Stomach smooth muscle (tissue), 2 donors: ENCODE measurements around the gene PI4KB.

Experiments
- H3K27ac ChIP-seq: one replicate; pipeline ENCODE4 v1.7.0; 2013; ENCODE audit warnings: mild to moderate bottlenecking, low read length, inconsistent platforms
- H3K27me3 ChIP-seq, 2 donors: one replicate each; pipeline ENCODE4 v1.7.0; 2013; ENCODE audit warnings: low read length in 2 of 2; ENCODE audit not compliant: insufficient read depth in 2 of 2, control insufficient read depth in 1 of 2
- H3K36me3 ChIP-seq, 2 donors: one replicate each; pipeline ENCODE4 v1.7.0; 2013; ENCODE audit warnings: low read length in 2 of 2; ENCODE audit not compliant: control insufficient read depth in 2 of 2, insufficient read depth in 2 of 2
- H3K4me1 ChIP-seq: one replicate; pipeline ENCODE4 v1.7.0; 2013; ENCODE audit warnings: low read length; ENCODE audit not compliant: control insufficient read depth, insufficient read depth
- H3K4me3 ChIP-seq, 2 donors: one replicate each; pipeline ENCODE4 v1.7.0; 2013; ENCODE audit warnings: low read length in 2 of 2
- H3K9ac ChIP-seq, 2 donors: one replicate each; pipeline ENCODE4 v1.7.0; 2013; ENCODE audit warnings: low read length in 2 of 2, mild to moderate bottlenecking in 1 of 2
- H3K9me3 ChIP-seq, 2 donors: one replicate each; pipeline ENCODE4 v1.7.0; 2013; ENCODE audit warnings: low read length in 2 of 2; ENCODE audit not compliant: control insufficient read depth in 2 of 2
- donor health status: healthy.
- donor health status: Pancreatic carcinoma.

Gene PI4KB

DNA sequence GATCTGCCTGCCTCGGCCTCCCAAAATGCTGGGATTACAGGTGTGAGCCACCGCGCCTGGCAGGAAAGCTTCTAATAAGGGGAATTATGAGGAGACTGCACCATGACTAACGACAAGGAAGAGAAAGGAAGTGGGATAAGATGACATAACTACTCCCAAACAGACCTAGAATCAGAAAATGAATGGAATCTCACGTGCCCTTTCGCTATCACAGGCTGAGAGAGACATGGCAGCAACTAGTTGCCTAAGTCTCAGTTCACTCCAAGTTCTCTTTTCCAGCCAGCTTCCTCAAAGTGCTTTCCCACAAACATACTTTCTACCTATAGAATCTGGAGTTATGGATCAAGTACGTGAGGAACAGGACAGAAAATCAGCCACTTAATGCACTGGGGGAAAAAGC is 2.0 kb downstream of the PI4KB start:
- peak overlapping the region; percentile 1 to 84 for H3K9ac ChIP-seq

DNA sequence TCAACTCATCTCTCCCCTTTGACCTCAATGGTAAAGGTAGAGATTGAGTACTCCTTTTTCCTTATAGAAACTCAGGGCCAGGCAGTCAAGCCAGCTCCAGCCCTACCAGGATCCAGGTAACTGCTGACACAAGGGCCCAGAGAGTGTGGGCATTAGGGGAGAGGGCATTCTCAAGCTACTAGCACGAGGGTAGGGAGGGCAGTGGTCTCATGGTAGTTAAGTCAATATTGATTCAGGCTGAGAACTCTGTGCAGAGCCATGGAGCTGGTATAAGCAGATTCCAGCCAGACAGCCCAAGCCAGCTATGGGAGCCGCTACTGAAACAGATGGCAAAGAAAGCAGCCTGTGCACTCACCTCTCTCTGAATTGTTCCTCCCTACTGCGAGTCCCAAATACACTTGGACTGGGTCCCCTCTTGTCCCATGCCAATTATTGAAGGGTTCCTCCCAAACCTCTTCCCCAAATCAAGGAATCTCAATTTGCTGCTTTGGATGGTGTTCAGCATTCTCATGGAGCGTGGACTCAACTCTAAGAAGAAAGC is 2.8 kb downstream of the PI4KB start:
- peaks cover 36% of the 10 kb centered on the region for H3K4me1 ChIP-seq
- H3K27me3 ChIP-seq = no peaks in the 10 kb centered on the region
- peaks cover 11 to 20% of the 10 kb centered on the region in 2 donors for H3K36me3 ChIP-seq
- no peaks in the 10 kb centered on the region for H3K9me3 ChIP-seq
- no peak overlapping the region for H3K27ac ChIP-seq
- no peak overlapping the region for H3K9ac ChIP-seq
- H3K4me3 ChIP-seq = no peak overlapping the region

More for the DNA sequence above, 2.0 kb downstream of the PI4KB start:
- H3K36me3 ChIP-seq = peaks cover 11 to 20% of the 10 kb centered on the region in 2 donors
- no peaks in the 10 kb centered on the region for H3K27me3 ChIP-seq
- H3K4me1 ChIP-seq = peaks cover 35% of the 10 kb centered on the region
- H3K27ac ChIP-seq = no peak overlapping the region
- no peaks in the 10 kb centered on the region for H3K9me3 ChIP-seq
- H3K4me3 ChIP-seq = peak overlapping the region; percentile 31 to 91

DNA sequence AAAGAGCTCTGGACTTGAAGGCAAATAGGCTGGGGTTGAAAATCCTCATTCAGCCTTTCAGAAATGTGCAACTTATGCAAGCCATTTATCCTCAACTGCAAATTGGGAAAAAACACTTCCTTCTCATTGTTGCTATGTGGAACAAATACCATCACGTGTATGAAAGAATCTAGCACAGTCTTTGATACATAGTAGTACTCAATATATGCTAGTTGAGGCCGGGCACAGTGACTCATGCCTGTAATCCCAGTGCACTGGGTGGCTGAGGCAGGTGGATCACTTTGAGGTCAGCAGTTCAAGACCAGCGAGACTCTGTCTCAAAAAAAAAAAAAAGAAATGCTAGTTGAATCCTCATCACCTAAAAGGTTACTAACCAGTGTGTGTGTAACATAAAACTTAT is 8.2 kb downstream of the PI4KB start:
- H3K9me3 ChIP-seq = no peaks in the 10 kb centered on the region
- no peak overlapping the region for H3K27ac ChIP-seq
- H3K4me1 ChIP-seq = peaks cover 9% of the 10 kb centered on the region
- H3K36me3 ChIP-seq = peaks cover 30 to 33% of the 10 kb centered on the region in 2 donors
- H3K4me3 ChIP-seq = no peak overlapping the region
- H3K9ac ChIP-seq = no peak overlapping the region
- H3K27me3 ChIP-seq = no peaks in the 10 kb centered on the region

DNA sequence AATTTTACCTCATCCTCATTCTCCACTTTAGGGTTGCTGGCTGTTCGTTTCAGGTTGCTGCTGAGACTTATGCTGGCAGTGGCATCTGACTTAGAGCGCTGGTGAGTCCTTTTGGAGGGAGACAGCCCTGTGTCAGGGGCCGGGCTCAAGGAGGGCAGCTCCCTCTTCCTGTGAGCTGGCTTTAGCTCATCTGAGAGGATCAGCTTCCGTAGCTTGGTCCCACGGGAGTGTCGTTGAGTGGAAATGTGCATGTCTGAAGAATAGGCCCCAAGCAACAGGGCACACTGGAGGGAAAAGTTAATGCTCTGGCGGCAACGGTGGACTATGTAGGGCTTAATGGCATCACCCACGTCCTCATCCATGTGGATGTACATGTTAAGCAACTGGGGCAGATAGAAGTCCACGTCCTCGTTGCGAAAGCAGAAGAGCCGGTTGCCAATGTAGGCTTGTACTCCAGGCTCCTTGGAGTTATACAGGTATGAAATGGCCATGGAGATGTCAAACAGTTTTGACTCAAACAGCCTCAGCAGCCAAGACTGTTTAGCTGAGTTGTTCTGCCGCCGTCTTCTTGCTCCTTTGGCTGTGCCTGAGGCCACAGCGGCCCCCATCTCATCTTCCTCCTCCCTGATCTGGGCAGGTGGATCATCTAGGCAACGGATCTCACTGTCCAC is 11.5 kb downstream of the PI4KB start:
- H3K9me3 ChIP-seq = no peaks in the 10 kb centered on the region
- no peaks in the 10 kb centered on the region for H3K27me3 ChIP-seq
- H3K27ac ChIP-seq = no peak overlapping the region
- H3K36me3 ChIP-seq = peaks cover 32 to 41% of the 10 kb centered on the region in 2 donors
- no peak overlapping the region for H3K9ac ChIP-seq
- H3K4me1 ChIP-seq = peaks cover 37% of the 10 kb centered on the region
- no peak overlapping the region for H3K4me3 ChIP-seq

DNA sequence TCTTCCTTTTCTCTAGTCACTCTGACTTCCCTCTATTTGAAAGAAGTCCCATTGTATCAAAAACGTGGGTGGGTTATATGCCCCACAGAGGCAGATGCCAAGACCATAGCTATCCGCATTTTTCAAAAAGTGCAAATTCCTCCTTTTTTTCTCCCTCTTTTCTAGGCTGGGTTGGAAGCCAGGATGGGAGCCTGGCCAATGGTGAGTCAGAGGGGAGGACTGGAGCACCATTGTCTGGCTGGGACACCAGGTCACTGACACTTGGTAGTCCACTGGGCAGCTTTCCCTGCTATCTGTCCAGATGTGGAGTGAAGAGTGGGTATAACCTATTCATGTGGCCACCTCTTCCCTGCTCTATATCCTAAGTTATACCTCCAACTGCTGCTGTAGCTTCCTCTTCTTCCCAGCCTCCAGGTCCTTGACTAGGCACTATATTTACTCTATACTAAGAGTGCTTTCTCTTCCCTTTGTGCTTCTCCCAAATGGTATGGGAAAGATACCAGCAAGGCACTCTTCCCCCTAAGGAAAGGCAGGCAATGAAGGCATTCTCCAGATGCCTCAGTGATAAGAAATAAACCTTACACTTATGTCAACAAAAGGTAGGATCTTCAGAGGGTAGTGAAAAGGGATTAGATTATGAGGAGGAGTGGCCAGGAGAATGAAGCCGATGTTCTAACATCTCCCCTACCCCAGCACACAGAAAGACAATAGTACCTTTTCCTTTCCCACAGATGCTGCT is 12.9 kb downstream of the PI4KB start:
- Histone ChIP-seq H3K9ac (peak overlapping the region in 1 of 2 donors; percentile 13), H3K4me1 (peaks cover 47% of the 10 kb centered on the region), H3K27ac (no peak overlapping the region)

DNA sequence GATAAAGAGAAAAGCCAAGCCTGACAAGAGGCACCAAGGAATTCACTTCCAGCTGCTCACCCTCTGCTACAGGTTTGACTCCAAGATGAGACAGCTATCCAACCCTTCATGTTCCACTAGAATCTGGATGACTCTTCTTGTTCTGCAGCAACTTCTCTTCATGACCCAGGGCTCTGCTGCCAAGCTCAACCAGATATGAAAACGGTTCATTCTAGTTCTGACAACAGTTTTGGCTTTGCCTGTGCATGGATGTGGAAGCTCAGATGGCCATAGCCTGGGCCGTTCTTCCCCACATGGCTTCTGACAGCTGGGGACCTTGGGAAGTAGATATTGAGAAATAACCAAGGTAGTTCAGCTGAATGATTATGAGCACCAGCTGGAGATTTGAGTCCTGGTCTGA is 13.7 kb downstream of the PI4KB start:
- Histone ChIP-seq H3K36me3 (peaks cover 34 to 43% of the 10 kb centered on the region in 2 donors), H3K27me3 (no peaks in the 10 kb centered on the region), H3K27ac (peak overlapping the region; percentile 6), H3K9me3 (no peaks in the 10 kb centered on the region), H3K4me1 (peaks cover 49% of the 10 kb centered on the region), H3K4me3 (no peak overlapping the region), H3K9ac (peak overlapping the region in 1 of 2 donors; percentile 21)

More for the DNA sequence above, 12.9 kb downstream of the PI4KB start:
- Histone ChIP-seq H3K9me3 (no peaks in the 10 kb centered on the region), H3K4me3 (no peak overlapping the region), H3K27me3 (no peaks in the 10 kb centered on the region), H3K36me3 (peaks cover 30 to 39% of the 10 kb centered on the region in 2 donors)

DNA sequence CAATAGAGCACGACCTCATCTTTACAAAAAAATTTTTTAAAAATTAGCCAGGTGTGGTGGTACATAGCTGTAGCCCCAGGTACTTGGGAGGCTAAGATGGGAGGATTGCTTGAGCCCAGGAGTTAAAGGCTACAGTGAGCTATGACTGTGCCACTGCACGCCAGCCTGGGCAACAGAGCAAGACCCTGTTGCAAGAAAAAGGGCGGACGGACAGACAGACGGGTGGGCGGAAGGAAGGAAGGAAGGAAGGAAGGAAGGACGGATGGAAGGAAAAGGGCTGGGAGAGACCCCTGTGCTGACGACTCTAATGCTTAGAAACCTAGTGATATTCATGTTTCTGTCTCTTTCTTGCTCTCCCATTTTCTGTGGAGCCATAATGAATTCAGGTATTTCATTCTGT is 14.4 kb downstream of the PI4KB start:
- H3K9ac ChIP-seq = no peak overlapping the region
- H3K9me3 ChIP-seq = no peaks in the 10 kb centered on the region
- no peak overlapping the region for H3K4me3 ChIP-seq
- peaks cover 41 to 50% of the 10 kb centered on the region in 2 donors for H3K36me3 ChIP-seq
- peaks cover 49% of the 10 kb centered on the region for H3K4me1 ChIP-seq
- peak overlapping the region; percentile 6 for H3K27ac ChIP-seq
- H3K27me3 ChIP-seq = no peaks in the 10 kb centered on the region

DNA sequence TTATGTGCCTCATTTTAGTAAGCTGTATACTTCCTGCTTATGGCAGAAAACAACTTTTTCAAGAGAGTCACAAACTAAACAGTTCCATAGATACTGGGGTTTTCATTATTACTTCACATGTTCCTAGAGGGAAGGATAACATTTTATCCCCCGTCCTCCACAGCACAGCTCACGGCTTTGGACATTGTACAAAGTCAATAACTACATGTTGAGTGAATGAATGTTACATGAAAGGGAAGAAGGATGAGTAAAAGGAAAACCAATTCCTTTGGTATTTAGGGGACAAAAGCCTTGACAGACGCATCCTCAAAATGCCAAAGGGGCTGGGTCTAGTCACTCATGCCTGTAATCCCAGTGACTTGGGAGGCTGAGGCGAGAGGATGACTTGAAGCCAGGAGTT is 14.8 kb downstream of the PI4KB start:
- no peaks in the 10 kb centered on the region for H3K27me3 ChIP-seq
- peaks cover 49% of the 10 kb centered on the region for H3K4me1 ChIP-seq
- H3K27ac ChIP-seq = peak overlapping the region; percentile 76
- H3K4me3 ChIP-seq = no peak overlapping the region
- peak overlapping the region in 1 of 2 donors; percentile 42 for H3K9ac ChIP-seq
- no peaks in the 10 kb centered on the region for H3K9me3 ChIP-seq
- H3K36me3 ChIP-seq = peaks cover 43 to 54% of the 10 kb centered on the region in 2 donors

DNA sequence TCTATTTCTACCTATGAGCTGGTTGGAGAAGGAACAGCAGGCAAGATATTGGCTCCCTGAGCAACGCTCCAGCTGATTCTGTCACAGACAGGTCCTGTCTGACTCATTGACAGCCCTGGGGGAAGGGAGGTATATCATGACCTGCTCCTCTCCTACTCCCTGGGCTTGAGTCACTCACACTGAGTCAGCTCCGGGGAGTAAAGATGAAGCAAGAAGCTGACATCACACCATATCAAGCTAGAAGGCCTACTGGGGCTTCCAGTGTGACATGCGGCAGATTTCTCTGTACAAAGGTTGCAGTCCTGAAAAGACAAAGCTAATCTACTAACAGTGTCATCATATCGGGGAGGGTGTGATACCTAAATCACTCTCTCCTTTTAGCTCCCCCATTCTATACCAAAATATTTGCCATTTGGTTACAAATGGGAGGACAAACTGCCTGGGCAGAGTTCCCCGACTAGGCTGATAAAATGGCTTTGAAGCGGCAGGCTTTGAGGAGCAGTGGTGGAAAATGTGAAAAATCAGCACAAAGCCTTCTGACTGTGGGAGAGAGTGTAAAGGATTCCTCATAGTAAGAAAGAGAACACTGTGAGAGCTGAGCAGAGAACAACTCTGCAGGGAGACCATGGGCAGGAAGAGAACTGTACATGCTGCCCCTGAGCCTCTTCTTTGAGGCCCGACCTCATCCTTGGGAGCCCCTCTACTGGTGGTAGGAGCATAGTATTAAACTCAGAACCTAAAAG is 15.5 kb downstream of the PI4KB start:
- Histone ChIP-seq H3K9ac (peak overlapping the region; percentile 42 to 51), H3K36me3 (peaks cover 47 to 58% of the 10 kb centered on the region in 2 donors), H3K4me1 (peaks cover 49% of the 10 kb centered on the region), H3K9me3 (no peaks in the 10 kb centered on the region), H3K4me3 (peak overlapping the region in 1 of 2 donors; percentile 3), H3K27ac (peak overlapping the region; percentile 76), H3K27me3 (no peaks in the 10 kb centered on the region)

DNA sequence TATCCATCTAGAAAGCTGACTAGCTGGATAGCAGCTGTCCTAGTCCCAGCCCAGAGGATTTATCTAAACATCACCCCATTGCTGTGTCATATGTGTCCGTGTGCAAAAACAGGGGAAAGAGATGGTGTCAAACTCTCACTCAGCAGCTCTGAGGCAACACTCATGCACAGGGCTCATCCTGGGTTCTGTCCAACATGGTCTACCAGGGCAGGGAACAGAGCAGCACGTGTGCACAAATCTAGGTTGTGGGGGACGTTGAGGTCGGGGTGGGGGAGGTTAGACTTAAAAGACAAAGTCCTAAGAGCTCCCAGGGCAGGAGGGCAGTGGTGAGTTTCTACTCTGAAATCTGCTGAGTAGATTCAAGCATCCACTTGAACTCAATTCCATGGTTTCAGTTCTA is 16.2 kb downstream of the PI4KB start:
- Histone ChIP-seq H3K27ac (peak overlapping the region; percentile 76), H3K27me3 (no peaks in the 10 kb centered on the region), H3K4me1 (peaks cover 49% of the 10 kb centered on the region), H3K4me3 (peak overlapping the region in 1 of 2 donors; percentile 3), H3K36me3 (peaks cover 46 to 59% of the 10 kb centered on the region in 2 donors), H3K9ac (peak overlapping the region in 1 of 2 donors; percentile 42), H3K9me3 (no peaks in the 10 kb centered on the region)
